GM10847 (cell line): ENCODE results near the gene THRAP3.

Experiments
- POLR2A ChIP-seq: IDR thresholded peaks from 2 replicates; pipeline ENCODE4 v1.6.1; 2011; ENCODE audit not compliant: insufficient read length; ENCODE audit errors: extremely low read depth

Gene THRAP3, protein sequence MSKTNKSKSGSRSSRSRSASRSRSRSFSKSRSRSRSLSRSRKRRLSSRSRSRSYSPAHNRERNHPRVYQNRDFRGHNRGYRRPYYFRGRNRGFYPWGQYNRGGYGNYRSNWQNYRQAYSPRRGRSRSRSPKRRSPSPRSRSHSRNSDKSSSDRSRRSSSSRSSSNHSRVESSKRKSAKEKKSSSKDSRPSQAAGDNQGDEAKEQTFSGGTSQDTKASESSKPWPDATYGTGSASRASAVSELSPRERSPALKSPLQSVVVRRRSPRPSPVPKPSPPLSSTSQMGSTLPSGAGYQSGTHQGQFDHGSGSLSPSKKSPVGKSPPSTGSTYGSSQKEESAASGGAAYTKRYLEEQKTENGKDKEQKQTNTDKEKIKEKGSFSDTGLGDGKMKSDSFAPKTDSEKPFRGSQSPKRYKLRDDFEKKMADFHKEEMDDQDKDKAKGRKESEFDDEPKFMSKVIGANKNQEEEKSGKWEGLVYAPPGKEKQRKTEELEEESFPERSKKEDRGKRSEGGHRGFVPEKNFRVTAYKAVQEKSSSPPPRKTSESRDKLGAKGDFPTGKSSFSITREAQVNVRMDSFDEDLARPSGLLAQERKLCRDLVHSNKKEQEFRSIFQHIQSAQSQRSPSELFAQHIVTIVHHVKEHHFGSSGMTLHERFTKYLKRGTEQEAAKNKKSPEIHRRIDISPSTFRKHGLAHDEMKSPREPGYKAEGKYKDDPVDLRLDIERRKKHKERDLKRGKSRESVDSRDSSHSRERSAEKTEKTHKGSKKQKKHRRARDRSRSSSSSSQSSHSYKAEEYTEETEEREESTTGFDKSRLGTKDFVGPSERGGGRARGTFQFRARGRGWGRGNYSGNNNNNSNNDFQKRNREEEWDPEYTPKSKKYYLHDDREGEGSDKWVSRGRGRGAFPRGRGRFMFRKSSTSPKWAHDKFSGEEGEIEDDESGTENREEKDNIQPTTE

DNA sequence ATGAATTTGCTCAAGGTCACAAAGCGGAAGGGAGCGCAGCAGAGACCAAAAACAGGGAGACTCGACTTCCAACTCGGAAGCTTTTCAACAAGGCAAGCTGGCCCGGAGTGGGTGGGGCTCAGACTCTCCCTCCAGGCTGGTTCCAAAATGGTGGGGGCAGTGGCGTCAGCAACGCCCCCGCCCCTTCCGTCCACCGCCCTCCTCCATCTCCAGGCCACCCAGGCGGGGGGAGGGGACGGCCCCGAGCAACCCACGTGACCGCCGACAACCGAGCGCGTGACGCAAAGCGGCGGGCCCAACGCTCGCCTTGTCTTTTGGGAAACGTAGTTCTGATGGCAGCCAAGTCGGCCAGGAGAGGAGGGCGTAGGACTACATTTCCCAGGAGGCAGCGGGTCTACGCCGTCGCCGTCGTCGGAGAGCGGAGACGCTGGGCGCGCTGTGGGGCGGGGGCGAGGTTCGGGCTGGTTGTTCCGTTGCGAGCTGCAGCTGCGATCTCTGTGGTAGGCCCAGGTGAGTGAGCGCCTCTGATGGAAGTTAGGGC is at the start of gene THRAP3:
THRAP3 (plus strand) TSS at position 448 of the 541 bp plus-strand sequence. CDS start 58,121 bp downstream, outside the sequence.
- peak; percentile 63 for TF ChIP-seq POLR2A

DNA sequence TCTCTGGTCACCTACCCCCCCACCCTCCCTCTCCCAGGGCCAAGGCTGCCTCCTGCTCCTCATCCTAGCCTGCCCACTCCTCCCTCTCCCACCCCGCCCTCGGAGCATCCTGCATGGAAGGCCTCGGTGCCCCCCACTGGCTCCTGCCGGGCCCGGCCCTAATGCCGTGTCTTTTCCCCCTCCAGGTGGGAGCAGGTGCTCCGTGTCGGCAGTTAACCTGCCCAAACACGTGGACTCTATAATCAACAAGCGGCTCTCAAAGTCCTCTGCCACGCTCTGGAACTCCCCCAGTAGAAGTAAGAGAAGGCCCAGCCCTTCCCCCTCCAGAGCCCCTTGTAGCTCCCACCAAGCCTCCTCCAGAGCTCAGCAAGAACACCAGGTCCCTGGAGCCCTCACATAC is 49.5 kb upstream of the THRAP3 start:
- no peak for TF ChIP-seq POLR2A

DNA sequence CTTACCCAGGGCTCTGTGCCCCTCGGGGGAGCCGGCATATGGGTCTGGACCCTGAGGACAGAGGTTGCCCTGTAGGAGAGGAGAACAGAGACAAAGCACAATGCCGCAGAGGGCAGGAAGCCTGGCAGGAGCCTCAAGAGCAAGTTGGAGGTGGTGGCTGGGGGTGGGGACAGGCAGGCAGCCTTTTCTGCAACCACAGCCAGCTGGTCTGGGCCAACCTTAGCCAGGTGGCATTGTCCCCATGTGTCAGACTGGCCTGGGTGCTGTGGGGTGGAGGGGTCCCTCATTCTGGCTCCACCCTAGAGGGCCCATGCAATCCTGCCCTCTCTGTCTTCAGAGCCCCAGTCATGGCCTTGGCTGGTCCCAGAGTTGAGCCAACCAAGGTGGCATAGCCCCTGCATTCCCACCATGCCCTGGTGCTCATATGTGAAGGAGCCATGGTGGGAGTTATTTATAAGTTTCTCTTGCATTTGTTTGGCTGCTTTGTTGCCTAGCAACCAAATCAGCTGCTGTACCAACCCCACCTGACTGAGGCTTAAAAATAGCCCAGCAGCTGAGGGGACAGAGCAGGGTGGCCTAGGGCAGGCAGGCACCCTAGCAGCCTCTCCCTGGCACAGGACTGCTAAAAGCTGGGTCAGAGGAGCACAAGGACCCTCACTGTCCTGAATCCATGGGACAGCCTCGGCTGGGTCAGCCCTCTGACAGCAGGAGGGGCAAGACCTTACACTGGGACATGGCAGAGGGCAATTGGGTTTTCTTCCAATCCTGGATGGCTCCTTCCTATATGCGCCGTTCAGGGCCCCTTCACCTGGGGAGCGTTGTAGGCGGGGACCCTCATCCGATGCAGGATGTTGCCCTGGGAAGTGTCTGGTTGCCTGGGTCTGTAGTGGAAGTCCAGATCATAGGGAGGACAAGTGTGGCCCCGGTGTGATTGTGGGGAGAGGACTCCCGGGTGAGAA is 48.8 kb upstream of the THRAP3 start:
- TF ChIP-seq POLR2A: no peak

DNA sequence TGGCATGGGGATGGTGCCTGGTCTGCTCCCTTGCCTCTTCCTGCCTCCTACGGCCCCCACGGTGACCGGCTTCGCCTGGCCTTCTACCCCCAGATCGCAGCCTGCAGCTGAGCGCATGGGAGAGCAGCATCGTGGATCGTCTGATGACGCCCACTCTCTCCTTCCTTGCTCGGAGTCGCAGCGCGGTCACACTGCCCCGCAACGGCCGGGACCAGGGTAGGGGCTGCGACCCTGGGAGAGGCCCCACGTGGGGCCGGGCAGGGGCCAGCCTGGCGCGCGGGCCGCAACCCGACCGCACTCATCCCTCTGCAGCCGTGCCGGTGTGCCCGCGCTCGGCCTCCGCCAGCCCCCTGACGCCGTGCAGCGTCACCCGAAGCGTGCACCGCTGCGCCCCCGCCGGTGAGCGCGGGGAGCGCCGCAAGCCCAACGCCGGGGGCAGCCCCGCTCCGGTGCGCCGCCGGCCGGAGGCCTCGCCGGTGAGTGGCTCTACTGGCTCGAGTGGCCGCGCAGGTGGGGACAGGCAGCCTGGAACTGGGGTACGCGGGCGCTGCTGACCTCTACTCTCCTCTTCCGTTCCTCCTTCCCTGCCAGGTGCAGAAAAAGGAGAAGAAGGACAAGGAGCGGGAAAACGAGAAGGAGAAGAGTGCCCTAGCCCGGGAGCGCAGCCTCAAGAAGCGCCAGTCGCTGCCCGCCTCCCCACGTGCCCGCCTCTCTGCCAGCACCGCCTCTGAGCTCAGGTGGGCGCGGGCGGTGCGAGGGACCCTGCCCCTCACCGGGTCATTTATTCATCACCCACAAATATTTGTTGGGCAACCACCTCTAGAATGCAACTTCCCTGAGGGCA is 47.9 kb upstream of the THRAP3 start:
- TF ChIP-seq POLR2A: no peak

DNA sequence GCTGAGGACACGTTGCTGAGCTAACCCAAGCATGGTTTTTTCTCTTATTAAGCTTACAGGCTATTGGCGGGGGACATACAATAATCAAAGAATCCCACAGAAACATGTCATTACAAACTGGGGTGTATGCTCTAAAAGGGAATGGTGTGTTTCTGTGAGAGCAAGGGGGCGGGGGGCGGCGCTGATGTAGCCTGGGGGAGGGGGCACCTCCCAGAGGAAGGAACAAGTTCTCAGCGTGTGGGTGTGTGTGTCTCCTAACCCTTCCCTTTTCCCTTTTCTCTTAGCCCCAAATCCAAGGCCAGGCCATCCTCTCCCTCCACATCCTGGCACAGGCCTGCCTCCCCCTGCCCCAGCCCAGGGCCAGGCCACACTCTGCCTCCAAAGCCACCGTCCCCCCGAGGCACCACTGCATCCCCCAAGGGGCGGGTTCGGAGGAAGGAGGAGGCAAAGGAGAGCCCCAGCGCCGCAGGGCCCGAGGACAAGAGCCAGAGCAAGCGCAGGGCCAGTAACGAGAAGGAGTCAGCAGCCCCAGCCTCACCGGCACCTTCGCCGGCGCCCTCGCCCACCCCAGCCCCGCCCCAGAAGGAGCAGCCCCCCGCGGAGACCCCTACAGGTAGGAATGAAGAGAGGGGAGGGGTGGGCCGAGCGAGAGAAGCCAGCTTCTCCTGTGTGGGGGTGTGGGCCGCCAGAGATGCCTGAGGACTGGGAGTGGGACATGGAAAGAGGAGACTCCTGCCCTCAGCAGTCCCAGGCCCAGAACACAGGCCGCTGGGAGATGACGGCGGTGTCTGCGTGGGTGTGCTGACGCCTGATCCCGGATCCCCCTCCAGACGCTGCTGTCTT is 46.4 kb upstream of the THRAP3 start:
- TF ChIP-seq POLR2A: no peak

DNA sequence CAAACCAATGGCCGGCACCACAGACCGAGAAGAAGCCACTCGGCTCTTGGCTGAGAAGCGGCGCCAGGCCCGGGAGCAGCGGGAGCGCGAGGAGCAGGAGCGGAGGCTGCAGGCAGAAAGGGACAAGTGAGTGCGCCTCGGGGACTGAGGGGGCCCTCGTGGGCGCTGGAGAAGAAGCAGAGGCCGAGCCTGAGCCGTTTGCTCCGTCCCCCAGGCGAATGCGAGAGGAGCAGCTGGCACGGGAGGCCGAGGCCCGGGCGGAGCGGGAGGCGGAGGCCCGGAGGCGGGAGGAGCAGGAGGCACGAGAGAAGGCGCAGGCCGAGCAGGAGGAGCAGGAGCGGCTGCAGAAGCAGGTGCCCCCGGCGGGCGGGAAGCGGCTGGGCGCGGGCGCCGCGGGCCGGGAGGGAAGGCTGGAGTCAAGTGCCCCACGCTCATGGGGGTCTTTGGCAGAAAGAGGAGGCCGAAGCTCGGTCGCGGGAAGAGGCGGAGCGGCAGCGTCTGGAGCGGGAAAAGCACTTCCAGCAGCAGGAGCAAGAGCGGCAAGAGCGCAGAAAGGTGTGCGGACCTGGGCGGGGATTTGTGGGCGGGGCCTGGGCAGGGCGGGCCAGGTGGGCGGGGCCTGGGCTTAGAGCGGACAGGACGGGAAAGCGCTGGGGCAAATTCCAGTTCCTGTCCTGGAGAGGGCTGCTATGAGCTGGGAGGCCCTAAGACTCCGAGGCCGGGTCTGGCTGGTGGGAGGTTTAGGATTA is 45.6 kb upstream of the THRAP3 start:
- no peak for TF ChIP-seq POLR2A

DNA sequence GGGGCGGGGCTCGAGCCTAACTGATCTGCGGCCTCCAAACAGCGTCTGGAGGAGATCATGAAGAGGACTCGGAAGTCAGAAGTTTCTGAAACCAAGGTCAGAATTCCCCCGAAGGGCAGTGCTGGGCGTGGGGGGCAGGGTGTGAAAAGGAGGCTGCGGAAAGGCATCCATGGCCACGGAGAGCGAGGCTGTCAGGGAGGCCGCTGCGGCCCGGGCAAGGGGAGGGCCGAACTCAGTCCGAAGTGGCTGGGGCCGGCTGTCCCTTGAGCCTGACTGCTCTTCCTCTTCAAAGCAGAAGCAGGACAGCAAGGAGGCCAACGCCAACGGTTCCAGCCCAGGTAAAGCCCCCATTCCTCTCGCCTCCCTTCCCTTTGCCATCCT is 45.0 kb upstream of the THRAP3 start:
- no peak for TF ChIP-seq POLR2A

DNA sequence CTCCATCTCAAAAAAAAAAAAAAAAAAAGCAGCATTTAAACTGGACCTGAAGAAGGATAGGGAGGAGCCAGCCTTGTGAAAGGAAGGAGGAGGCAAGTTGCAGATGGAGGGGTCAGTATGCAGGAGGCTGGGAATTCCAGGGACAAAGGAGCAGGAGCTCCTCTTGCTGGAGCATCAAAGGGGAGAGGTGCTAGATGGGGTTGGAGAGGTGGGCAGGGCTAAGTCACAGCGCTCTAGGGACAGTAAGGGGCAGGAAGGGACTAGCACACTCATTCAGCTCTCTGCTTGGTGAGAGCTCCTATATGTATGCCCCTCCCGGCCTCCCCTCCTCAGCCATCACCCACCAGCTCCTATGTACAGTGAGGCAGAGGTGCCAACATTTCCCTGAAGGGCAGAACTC is 41.5 kb upstream of the THRAP3 start:
- no peak for TF ChIP-seq POLR2A

DNA sequence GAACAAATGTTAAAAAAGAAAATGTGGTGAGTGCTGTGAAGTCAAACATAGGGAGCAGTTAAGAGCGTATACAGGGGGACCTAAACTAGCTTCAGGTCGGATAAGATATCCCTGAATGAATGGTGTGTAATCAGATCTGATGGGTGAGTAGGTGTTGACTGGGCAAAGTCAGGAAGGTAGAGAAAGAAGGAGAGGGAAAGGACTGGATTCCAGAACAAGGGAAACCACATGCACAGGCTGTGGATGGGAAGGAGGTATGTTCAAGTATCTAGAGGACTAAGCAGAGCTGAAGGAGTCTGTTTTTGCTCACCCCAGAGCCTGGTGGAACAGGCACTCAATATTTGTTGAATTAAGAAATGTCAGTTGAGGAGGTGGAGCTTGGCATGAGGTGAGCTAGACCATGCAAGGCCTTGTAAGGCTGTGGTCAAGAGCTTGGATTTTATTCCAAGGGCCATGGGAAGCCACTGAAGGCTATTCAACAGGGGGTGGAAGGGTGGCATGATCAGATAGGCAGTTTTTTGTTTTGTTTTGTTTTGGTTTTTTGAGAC is 40.9 kb upstream of the THRAP3 start:
- TF ChIP-seq POLR2A: no peak

DNA sequence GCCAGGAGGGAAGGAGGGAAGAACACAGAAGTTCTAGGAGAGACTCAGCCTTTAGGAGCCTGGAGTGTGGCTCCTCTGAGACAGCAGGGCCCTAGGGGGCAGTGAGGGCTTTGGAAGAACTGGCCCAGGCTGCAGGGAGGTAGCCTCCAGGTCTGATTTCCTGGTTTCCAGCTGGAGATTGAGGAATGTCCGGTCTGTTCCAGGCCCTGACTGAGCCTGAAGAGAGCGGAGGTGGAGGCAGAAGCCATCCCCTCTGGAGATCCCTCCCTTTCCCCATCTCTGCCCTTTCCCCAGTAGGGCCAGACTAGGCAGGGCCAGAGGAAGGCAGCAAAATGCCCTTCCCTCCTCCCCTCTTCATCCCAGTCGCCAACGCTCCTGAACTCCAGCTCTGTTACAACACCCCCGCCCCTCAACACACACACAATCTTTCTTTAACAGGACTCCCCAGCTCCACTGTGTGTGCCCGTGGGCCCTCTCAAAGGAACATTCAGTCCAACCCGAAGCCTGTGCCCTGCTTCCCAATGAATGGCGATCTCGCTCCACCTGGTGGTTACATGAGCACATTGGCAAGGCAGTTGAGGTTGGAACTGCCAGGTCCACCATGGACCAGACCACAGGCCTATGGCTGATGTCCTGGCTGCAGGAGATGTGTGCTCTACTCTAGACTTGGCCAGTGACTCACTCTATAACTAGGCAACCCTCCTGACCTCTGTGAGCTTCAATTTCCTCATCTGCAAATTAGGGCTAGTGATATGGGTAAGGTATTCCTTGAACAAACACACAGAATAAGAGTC is 36.2 kb upstream of the THRAP3 start:
- TF ChIP-seq POLR2A: no peak

DNA sequence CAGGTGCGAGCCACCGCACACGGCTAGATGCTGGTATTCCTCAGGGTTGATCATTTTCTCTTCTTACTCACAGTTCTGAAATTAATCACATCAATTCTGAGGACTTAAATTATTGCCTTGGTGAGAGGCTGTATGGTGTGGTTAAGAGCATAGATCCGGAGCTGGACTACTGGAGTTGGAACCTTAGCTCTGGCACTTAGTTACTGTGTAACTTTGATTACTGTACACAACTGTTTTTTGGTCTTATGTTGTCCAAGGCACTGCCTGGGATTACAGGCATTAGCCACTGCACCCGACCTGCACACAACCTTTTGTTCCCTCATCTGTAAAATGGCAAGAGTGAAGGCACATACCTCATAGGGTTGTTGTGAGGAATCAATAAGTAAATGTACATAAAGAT is 25.6 kb upstream of the THRAP3 start:
- no peak for TF ChIP-seq POLR2A
